ENCODE measurements around the gene CDH26. TPM values are rescaled to one million over a fixed set of nuclear protein-coding genes. Genes with fewer than 3 reads are reported as not detected.
A peak's percentile ranks its signal among the peaks of the same experiment; 100 is the strongest.

Gene CDH26
- total RNA-seq, 1 experiment from 2014 or later = 1.0 TPM

GRCh38 chr20:60048634-60049521 is 90.7 kb downstream of the CDH26 start:
- peak; percentile 53 for TF ChIP-seq NFYB (CRISPR knock-in tag; conservative IDR thresholded peaks at IDR 0.05; ENCODE audit: low read depth)
- TF ChIP-seq E2F4 (CRISPR knock-in tag; IDR thresholded peaks at IDR 0.05; ENCODE audit: borderline replicate concordance, low read depth) = no peak
- TF ChIP-seq PRRX2 (CRISPR knock-in tag; IDR thresholded peaks at IDR 0.05) = no peak
- TF ChIP-seq ATF2 (CRISPR knock-in tag; IDR thresholded peaks at IDR 0.05; ENCODE audit: borderline replicate concordance, low read depth) = no peak
- no peak for TF ChIP-seq ZNF263 (CRISPR knock-in tag; IDR thresholded peaks at IDR 0.05; ENCODE audit: low read depth)
- no peak for TF ChIP-seq FOXP1 (CRISPR knock-in tag; IDR thresholded peaks at IDR 0.05; ENCODE audit: borderline replicate concordance)
- TF ChIP-seq USF2 (CRISPR knock-in tag; IDR thresholded peaks at IDR 0.05) = peak; percentile 72
- peak; percentile 51; the same call in 1 of the 2 replicates for TF ChIP-seq USF1 (CRISPR knock-in tag; IDR thresholded peaks at IDR 0.05)
- TF ChIP-seq ZNF396 (CRISPR knock-in tag; IDR thresholded peaks at IDR 0.05; ENCODE audit: borderline replicate concordance) = no peak
- TF ChIP-seq ATF3 (CRISPR knock-in tag; conservative IDR thresholded peaks at IDR 0.05) = no peak
- no peak for TF ChIP-seq FOXK1 (CRISPR knock-in tag; IDR thresholded peaks at IDR 0.05)
- TF ChIP-seq ZNF121 (CRISPR knock-in tag; IDR thresholded peaks at IDR 0.05) = no peak
- TF ChIP-seq AFF4 (CRISPR knock-in tag; IDR thresholded peaks at IDR 0.05; ENCODE audit: borderline replicate concordance) = no peak
- TF ChIP-seq ELF4 (CRISPR knock-in tag; IDR thresholded peaks at IDR 0.05; ENCODE audit: low read depth) = no peak
- TF ChIP-seq ZNF671 (CRISPR knock-in tag; IDR thresholded peaks at IDR 0.05) = no peak
- TF ChIP-seq ZMAT4 (CRISPR knock-in tag; IDR thresholded peaks at IDR 0.05) = no peak
- TF ChIP-seq SOX15 (CRISPR knock-in tag; IDR thresholded peaks at IDR 0.05) = no peak
- TF ChIP-seq ESRRA (CRISPR knock-in tag; IDR thresholded peaks at IDR 0.05; ENCODE audit: borderline replicate concordance) = no peak
- Mint-ChIP-seq H3K9me3 (peaks cover 19% of the 10 kb centered on the region), H3K4me3 (no peak overlapping the region), H3K27me3 (ENCODE audit: low read depth) (peaks cover 14% of the 10 kb centered on the region), H3K36me3 (0 out of 2 replicates have a peak, but pooled peaks cover 3% of the 10 kb centered on the region), H3K27ac (no peak overlapping the region), H3K4me1 (no peaks in the 10 kb centered on the region)
- ChIA-PET POLR2A (no interaction called here), CTCF (interaction anchor here (1.3 to 2.1 kb wide), 3 partner anchors 55 to 115 kb away, joined by 5 to 16 read pairs (median 6); partner anchors contain the start of gene SYCP2)
- no peak for ATAC-seq
- DNase-seq (ENCODE audit: low spot score) = no peak

Measured in WTC11 (cell line).